Gastrocnemius medialis (tissue), 4 donors: Measurements from ENCODE around the gene SLC35G1.

Experiments
- CTCF ChIP-seq, 5 experiments: fragments of 450-650 bp in 3 of 5; fragments of 200-600 bp in 2 of 5; sonication (generic) in 2 of 5; IDR thresholded peaks in 4 of 5; conservative IDR thresholded peaks in 1 of 5; 1 replicate in 4 of 5; 2 replicates in 1 of 5; pipeline ENCODE4 v1.5.1; 2016 to 2019; ENCODE audit warnings: antibody characterized with exemption in 5 of 5, mild to moderate bottlenecking in 3 of 5, moderate library complexity in 3 of 5
- POLR2A ChIP-seq, 2 donors: fragments of 450-650 bp; IDR thresholded peaks; one replicate each; pipeline ENCODE4 v1.6.1; 2017; ENCODE audit warnings: antibody characterized with exemption in 2 of 2, mild to moderate bottlenecking in 2 of 2, moderate library complexity in 2 of 2

GRCh38 chr10:93871671-93872204 lies 22.0 kb upstream of the SLC35G1 start:
- TF ChIP-seq CTCF (IDR thresholded peaks at IDR 0.05 in 4 of 5, conservative IDR thresholded peaks at IDR 0.05 in 1 of 5) (no peak), POLR2A (IDR thresholded peaks at IDR 0.05) (no peak)
